HG02943 (cell line): ENCODE measurements around the gene ELK3.

Experiments used
- ATAC-seq: cut with Tn5 transposase; IDR thresholded peaks from one replicate; pipeline ENCODE4 v1.9.1; 2021; ENCODE audit warnings: mild to moderate bottlenecking, low read depth, moderate library complexity; ENCODE audit not compliant: unreplicated experiment

Gene ELK3

DNA sequence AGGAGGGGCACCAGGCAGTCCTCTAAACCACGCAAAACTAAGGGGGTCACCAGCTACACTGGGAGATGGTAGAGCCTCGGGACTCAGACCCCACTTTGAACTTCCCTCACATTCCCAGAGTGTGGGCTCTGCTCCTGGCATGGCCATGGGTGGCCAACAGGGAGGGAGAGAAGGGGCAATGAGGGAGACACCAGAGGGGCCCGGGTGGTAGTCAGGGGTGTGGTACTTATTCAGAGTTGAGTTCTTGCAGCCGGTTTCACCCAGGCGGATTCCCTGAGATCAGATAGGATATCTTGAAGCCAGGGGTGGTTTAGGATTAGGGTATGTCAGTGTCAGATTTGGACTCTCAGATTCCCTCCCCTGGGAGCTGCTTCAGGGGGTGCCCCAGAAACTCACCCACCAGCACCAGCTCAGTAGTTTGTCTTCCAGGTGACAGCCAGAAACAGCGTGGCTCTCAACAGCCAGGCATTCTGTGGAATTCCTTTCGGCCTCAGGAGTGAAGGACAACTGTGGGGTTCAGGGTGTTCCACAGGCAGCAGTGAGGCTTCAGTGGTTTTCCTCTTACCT lies 56.0 kb downstream of the ELK3 start:
- no peak for ATAC-seq

DNA sequence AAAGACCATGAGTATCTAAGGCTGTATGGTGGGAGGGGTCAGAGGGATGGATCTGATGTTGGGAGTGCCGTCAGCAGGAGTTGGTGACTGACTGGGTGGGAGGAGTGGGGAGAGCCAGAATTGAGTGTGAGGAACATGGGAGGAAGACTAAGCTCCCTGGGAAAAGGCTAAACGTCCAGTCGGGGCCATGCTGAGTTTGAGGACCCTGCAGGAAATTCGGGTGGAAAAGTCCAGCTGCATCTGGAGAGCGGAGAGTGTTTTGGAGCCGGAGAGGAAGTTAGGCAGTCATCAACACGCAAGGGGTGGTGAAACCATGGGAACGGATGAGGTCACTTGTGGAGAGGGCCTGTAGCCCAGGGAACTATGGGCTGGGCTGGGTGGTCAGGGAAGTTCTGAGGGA lies 60.9 kb downstream of the ELK3 start:
- no peak for ATAC-seq

DNA sequence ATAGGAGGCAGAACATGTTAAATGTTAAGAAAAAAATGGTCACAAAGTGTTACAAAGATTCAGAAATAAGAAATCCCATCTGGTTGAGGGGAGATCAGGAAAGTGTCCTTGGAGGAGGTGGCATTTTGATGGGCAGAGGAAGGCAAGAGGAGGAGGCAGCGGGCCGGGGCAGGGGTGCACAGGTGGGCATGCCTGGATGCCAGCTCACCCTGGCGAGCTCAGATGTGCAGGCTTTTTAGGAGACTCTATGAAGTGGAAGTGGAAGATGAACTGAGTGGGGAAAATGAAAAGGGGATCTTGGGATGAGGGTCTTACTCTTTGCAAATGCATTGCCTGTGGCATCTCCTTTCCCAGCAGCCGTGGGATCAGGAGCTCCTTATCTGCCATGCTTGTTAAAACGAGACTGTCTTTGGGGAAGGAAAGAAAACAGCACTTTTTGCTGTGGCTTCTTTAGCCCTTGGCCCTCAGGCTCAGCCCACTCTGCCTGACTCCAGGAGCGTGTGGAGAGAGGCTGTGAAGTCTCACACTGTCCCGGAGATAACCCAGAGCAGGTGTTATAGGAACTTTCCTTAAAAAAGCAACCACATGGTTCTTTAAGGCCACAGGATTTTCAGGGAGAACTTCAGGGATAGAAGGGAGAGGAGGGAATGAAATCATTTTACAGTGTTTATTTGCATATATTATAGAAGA lies 62.6 kb downstream of the ELK3 start:
- ATAC-seq, result no peak

DNA sequence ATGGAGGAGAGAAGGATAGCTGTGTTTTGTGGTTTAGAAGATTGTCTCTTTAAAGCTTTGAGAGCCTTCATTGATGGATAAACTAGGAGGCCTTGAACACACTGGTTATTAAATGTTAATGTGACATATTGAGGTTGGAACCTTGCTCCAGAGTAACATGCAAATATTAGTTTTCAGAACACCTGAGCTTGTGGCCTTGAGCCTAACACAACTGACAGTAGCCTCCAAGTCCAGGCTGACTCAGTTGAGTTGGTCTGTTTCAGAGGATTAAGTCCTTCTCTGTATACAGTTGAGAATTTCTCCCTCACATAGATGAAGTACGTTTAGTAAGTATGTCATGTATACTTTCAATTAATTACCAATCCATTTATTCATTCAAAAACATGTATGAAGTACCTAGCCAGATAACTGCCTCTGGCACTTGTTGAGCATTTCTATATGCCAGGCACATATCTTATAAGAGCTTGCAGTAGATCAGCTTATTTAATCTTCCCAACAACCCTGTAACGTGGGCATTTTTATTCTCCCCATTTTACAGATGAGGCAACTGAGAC lies 63.5 kb downstream of the ELK3 start:
- ATAC-seq, result no peak

DNA sequence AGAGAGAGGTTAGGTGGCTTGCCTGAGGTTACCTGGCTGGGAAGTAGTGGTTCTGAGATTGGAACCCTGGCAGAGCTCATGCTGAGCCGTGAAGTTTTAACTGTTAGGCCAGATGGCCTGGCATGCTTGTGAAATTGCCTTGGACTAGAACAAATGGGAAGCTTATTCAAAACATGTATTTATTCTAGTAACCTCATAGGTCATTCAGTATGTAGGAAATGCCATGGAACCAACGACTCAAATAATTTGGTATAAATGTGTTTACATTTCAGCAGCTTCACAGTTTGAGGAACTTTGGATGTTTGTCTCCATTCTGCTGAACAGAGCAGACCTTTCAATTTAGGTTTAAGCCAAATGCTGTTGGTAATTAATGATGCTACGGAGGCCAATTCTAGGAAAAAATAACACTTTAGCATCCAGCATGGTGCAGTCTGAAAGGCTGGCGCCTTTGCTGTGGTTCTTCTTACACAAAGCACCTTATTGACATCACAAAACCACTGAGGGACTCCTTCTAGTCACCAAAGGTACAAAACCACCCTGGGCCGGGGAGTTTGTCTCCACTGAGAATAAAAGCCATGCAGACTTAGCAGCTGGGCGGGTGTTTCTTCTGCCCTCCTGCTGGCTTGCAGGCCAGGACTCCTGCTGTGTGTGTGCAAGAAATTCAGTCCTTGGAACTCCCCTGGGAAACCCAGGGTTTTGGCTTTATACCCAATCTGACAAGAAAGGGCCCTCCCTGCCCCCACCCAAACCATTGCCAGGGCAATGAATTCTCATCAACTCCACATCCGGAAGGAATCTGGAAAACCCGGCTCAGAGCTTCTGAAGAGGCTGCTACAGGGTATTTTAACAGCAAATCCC lies 64.2 kb downstream of the ELK3 start:
- no peak for ATAC-seq

DNA sequence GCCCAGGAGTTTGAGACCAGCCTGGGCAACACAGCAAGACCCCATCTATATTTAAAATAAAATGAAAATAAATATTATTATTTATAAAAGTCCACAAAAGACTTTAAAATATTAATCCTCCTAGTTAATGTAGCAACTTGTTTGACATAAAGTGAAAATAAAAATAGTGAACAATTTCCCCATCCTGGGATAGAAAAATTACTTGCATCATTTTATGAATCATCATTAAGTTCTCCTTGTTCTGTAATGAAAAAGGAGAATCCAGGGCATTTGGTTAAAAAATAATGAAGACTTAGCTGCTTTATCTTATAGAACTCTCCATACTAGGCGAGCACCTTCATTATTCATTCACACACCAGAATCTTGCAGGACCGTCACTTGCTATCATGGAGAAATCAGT lies 66.1 kb downstream of the ELK3 start:
- ATAC-seq, result no peak

DNA sequence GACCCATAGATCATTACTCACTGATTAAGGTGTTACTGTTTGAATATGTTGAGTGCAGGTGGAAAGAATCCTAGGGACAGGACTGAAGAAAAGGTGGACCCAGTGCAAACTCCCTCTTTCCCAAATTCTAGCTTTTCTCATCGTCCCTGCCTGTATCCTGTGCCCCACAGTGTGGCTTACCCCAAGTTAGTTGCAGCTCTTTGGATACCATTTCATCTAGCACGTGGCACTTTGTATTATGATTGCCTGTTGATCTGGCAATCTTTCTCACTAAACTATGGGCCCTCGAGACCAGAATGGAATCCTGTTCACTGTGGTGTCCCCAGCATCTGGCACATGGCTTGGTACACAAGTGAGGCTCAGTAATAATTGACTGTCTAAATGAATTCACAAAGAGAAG lies 66.5 kb downstream of the ELK3 start:
- ATAC-seq, result no peak

DNA sequence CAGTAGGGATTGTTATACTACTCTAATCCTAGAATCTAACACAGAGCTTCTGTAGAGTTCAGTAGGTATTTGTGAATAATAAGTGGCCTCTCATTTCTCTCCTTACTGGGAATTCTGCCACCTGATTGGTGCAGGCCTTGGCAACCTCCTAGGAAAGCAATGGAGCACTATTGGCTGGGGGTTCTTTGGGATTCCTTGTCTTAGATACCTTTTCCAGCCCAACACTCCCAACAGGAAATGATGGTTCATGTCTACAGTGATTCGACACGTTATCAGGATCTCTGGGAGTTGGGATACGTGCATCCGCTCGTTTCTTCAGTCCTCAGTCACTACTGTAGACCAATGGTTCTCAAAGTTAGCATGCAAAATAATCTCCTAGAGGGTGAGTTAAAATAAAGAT lies 67.4 kb downstream of the ELK3 start:
- ATAC-seq, result no peak

DNA sequence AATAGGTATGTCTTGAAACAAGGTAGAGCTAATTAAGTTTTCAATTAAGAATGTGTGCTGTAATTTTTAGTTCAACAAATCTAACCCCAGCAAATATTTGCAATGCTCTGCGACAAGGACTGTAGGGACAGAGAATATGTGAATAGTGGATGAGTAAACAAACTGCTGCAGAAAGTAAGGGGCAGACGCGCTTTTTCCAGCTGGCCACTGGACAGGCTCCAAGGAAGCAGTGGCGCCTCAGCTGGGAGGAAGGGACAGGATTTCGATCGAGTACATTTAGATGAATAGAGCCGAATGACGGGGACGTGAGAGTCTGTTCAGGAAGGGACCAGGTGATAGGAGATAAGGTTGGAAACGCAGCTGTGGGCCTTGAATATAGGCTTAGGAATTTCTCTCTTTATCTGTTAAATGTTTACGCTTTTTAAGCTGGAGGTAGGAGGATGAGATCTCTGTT lies 69.3 kb downstream of the ELK3 start:
- ATAC-seq, result no peak

DNA sequence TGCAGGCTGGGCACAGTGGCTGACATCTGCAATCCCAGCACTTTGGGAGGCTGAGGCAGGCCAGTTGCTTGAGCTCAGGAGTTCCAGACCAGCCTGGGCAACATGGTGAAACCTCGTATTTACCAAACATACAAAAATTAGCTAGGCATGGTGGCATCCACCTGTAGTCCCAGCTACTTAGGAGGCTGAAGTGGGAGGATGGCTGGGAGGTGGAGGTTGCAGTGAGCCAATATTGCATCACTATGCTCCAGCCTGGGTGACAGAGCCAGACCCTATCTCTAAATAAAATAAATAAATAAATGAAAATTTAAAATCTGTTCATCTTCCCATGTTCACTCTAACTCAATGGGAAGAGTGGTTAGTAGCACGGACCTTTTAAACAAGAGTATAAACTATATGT lies 71.2 kb downstream of the ELK3 start:
- no peak for ATAC-seq

DNA sequence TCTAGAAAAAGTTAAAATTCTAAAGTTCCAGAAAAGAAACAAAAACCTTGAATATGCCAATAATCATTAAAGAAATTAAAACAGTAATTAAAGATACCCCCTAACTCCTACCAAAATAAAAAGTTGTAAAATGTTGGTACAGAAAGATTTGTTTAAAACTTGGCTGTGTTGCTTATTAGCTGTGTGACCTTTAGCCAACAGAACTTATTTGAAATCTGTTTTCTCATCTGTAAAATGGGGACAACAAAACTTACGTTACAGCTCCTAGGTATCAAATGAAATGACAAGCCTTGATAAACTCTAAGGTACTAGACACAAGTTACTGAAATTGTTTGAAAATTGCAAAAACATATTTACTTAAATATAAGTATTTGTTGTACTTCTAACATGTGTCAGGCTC lies 71.7 kb downstream of the ELK3 start:
- no peak for ATAC-seq

DNA sequence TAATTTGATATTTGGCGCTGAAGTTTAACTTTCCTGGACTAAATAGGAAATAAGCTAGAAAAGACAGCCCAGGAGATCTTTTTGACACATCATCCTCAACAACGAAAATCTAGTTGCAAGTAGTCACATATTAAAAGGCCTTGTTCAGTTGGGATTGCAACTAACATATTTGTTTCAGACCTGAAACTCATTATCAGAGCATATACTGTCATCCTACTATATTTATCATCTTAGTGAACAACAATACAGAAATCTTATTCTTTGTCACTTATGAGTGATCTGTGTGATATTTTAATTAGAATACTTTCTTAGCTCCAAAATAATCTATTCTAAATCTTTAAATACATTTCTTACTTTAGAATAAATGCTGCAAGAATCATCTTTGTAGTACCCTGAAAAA lies 72.1 kb downstream of the ELK3 start:
- ATAC-seq, result no peak

DNA sequence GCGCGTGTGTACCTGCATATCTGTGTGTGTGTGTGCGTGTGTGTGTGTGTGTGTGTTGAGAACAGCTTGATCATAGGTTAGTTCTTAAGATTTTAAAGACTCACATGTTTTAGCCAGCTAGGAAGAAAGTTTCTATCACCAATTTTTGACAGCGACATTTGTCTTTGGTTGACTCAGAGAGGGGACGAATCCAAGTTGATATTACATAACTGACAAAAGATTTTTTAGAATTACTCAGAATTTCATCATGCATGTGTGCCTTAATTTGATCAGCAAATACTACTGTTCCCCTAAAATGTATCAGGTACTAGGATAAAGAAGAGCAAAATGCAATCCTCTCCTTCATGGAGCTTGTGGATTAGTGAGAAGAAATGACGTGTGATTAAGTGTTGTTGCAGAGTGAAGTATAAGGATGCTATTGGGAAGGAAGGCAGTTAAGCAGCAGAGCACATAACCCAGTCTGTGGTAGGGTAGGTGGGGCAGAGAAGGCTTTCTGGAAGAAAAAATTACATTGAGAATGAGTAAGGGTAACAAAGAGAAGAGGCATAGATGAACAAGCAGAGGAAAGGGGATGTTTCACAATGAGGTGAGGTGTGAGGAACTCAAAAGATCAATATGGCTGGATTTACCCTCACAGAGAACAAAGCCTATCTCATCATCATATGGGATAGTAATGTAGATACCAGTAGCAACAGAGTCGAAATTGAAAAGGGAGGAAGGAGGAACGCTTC lies 77.5 kb downstream of the ELK3 start:
- no peak for ATAC-seq

DNA sequence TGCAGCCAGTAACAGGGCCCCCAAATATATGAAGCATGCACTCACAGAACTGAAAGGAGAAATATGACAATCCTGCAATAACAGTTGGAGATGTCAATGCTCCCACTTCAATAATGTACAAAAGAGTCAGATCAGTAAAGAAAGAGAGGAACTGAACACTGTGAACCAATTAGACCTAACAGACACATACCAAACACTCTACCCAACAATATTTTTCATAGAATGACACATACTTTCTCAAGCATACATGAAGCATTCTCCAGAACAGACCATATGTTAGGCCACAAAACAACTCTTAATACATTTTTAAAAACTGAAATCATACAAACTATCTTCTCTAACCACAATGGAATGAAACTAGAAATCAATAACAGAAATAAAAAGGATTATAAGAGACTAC lies 80.2 kb downstream of the ELK3 start:
- no peak for ATAC-seq

DNA sequence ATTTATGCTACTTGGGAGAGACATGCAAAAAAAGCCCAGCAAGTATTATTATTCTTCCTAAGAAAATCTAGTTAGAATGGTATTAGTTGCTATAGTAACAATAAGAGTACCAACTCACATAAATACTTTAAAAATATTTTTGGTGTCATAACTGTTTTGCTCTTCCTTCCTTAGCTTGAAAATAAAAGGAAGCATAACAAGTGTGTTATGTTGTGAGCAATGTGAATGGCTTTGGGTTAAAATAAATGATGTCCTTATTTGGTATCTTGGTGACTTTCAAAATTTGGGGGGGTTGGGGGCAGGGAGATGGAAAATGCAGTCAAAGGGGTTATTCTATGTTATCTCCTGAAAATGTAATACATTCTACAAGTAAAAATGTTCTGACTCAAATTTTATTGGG lies 91.0 kb downstream of the ELK3 start:
- ATAC-seq, result no peak

DNA sequence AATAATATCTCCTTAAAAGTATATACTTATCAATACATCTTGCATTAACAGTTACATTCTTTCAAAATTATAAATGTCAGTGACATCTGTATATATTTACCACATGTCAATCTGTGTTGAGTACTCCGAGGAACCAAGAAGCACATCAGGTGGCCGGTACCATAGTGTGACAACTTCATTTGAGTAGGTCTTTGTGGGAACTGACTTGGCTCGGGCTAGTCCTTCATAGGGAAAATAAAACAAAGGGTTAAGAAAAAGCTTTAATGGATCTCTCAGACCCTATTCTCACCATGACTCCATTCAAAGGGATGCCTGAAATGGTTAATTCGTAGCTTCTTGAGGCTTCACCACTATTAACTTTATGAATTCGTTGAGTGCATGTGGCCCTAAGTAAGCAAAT lies 94.9 kb downstream of the ELK3 start:
- ATAC-seq, result no peak

DNA sequence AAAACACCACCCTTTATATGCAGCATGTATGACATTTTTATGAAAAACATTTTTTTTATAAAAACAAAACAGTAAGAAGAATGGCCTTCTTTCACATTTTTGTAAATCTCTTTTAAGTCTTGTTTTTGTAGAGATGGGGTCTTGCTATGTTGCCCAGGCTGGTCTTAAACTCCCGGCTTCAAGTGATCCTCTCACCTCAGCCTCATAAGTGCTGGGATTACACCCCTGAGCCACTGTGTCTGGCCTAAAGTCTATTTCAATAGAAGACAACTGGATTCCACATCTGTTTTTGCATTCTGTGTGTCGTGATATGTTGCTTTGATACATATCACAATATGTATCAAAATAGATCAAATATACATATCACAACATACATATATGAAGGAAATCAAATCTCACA lies 98.9 kb downstream of the ELK3 start:
- ATAC-seq, result no peak

DNA sequence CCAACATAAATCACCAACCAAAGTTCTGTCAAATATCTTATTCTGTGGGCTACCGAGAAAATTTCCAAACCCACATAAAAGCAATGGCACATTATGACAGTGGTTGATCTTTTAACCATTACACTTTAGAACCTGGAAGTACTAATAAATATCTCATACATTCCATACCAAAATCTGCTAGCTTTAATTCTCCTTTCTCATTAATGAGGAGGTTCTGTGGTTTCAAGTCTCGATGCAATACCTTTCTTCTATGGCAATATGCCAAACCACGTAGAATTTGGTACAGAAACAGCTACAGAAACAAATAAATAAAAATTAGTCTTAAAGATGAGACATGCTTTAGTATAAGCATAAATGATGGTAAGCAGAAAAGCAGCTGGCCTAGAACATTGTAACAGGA lies 100.7 kb downstream of the ELK3 start:
- ATAC-seq, result no peak

DNA sequence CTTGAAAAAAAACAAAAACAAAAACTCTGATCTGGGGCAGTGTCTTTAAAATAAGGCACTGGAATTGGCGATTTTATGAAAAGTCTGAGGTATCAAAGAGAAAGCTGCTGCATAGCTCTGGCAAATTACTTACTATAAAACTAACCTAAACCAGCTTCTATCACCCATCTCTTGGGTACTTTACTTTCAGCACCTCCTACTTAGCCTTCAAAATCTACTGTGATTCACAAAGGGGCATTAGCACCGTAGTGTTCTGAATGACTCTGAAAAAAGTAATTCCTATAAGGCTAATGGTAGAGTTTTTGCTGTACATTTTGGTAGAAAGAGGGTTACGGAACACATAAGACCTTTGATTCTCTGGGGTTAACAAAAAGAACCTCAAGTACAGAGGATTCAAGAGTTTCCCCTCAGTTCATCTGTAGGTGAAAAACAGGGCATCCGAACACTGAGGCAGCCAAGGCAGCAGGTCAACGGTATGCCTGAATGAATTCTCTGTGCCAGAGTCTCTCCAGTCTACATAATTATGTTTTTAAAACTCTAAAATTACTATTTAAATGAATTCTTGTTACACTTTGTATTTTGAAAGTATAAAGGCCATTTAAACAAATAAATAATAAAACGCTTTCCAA lies 101.5 kb downstream of the ELK3 start:
- ATAC-seq, result no peak

DNA sequence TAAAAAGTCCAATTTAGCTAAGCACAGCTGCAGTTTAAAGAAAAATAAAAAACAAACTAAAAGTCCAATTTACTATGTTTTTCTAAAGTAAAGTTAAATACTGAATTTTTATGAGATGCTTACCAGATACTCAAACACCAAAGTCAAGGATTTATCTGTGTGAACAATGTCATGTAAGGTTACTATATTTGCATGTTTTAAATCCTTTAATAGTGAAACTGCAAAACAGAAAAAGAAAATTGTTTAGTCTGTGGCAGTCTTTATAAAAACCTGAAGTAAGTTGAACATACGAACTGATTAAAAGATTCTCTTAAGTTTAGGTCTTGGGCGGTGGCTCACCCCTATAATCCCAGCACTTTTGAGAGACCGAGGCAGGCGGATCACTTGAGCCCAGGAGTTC lies 103.3 kb downstream of the ELK3 start:
- ATAC-seq, result no peak
